IMR-90 (cell line): ENCODE data around the gene ITPK1. TPM values are rescaled to one million over a fixed set of nuclear protein-coding genes. Genes with fewer than 3 reads are reported as not detected.

ENCODE experiments used
- ATAC-seq: fragments of 200-7000 bp; cut with Tn5 transposase; 2 replicates; pipeline ENCODE4 v1.9.1; 2020; ENCODE audit warnings: low read depth, mild to moderate bottlenecking, moderate library complexity
- BruUV-seq: library from RNA; stranded (reverse); fragments of 400-500 nt; replicated peaks from 2 replicates; lab custom pipeline; 2021; lab: Mats Ljungman, UMichigan
- CTCF ChIA-PET: fragments of 300-600 bp; formaldehyde crosslinking; extraction: SDS; loops from one replicate; lab custom pipeline; 2021; ENCODE audit warnings: antibody characterized with exemption; lab: Yijun Ruan, JAX
- POLR2A ChIA-PET: fragments of 300-600 bp; sonication (Branson Sonifier 250); formaldehyde crosslinking; loops from one replicate; lab custom pipeline; 2022; ENCODE audit warnings: antibody characterized with exemption; ENCODE audit not compliant: unreplicated experiment; lab: Charles Lee
- DNase-seq: peaks from one replicate; pipeline ENCODE4 v3.0.0; 2013
- H2AFZ ChIP-seq: replicated peaks from 2 replicates; pipeline ENCODE3; 2013; ENCODE audit warnings: low read length, mild to moderate bottlenecking; ENCODE audit not compliant: poor library complexity
- H2AK5ac ChIP-seq: 2 replicates; pipeline ENCODE4 v1.6.1; 2013; ENCODE audit warnings: low read depth, low read length, inconsistent platforms
- H2AK9ac ChIP-seq: replicated peaks from 2 replicates; pipeline ENCODE3; 2013; ENCODE audit warnings: mild to moderate bottlenecking, low read depth, low read length, moderate library complexity; ENCODE audit not compliant: poor library complexity
- H2BK120ac ChIP-seq: 2 replicates; pipeline ENCODE4 v1.6.1; 2013; ENCODE audit warnings: low read depth, low read length, inconsistent platforms
- H2BK15ac ChIP-seq: 3 replicates; pipeline ENCODE4 v1.6.1; 2013; ENCODE audit warnings: low read depth, low read length, inconsistent platforms
- H2BK20ac ChIP-seq: 2 replicates; pipeline ENCODE4 v1.6.1; 2013; ENCODE audit warnings: low read depth, mild to moderate bottlenecking, inconsistent platforms, low read length, moderate library complexity
- H2BK5ac ChIP-seq: 2 replicates; pipeline ENCODE4 v1.6.1; 2013; ENCODE audit warnings: mild to moderate bottlenecking, low read depth, low read length, inconsistent platforms; ENCODE audit not compliant: poor library complexity, severe bottlenecking
- H3K14ac ChIP-seq: replicated peaks from 2 replicates; pipeline ENCODE4 v1.6.1; 2013; ENCODE audit warnings: low read depth, low read length, inconsistent platforms
- H3K18ac ChIP-seq: 2 replicates; pipeline ENCODE4 v1.6.1; 2013; ENCODE audit warnings: low read depth, low read length, control low read depth
- H3K23ac ChIP-seq: 2 replicates; pipeline ENCODE4 v1.6.1; 2013; ENCODE audit warnings: low read depth, low read length, inconsistent platforms
- H3K27ac ChIP-seq: 2 replicates; pipeline ENCODE4 v1.5.1; 2013; ENCODE audit warnings: mild to moderate bottlenecking, control low read depth, low read length; ENCODE audit not compliant: insufficient read depth
- H3K27me3 ChIP-seq: 2 replicates; pipeline ENCODE4 v1.6.1; 2013; ENCODE audit warnings: low read length; ENCODE audit not compliant: control insufficient read depth, insufficient read depth
- H3K36me3 ChIP-seq: 2 replicates; pipeline ENCODE4 v1.6.1; 2013; ENCODE audit warnings: low read length, mixed read lengths; ENCODE audit not compliant: control insufficient read depth, insufficient read depth
- H3K4ac ChIP-seq: 2 replicates; pipeline ENCODE4 v1.6.1; 2013; ENCODE audit warnings: low read depth, low read length, inconsistent platforms
- H3K4me1 ChIP-seq: 2 replicates; pipeline ENCODE4 v1.6.1; 2013; ENCODE audit warnings: low read length, mixed read lengths; ENCODE audit not compliant: control insufficient read depth, insufficient read depth
- H3K4me2 ChIP-seq: 2 replicates; pipeline ENCODE4 v1.6.1; 2013; ENCODE audit warnings: low read depth, mild to moderate bottlenecking, control low read depth, low read length, moderate library complexity
- H3K4me3 ChIP-seq: 2 replicates; pipeline ENCODE4 v1.5.1; 2013; ENCODE audit warnings: low read depth, mild to moderate bottlenecking, control low read depth, low read length, moderate library complexity; ENCODE audit not compliant: insufficient read depth
- H3K56ac ChIP-seq: 2 replicates; pipeline ENCODE4 v1.6.1; 2013; ENCODE audit warnings: low read length, inconsistent platforms; ENCODE audit not compliant: insufficient read depth; ENCODE audit errors: extremely low read depth
- H3K79me1 ChIP-seq, 2 experiments: 2 replicates each; pipeline ENCODE4 v1.6.1; 2013; ENCODE audit warnings: low read length in 2 of 2, inconsistent platforms in 1 of 2, low read depth in 1 of 2
- H3K9ac ChIP-seq: 2 replicates; pipeline ENCODE4 v1.6.1; 2013; ENCODE audit warnings: low read depth, low read length, control low read depth
- H3K9me1 ChIP-seq: 2 replicates; pipeline ENCODE4 v1.6.1; 2013; ENCODE audit warnings: low read length, inconsistent platforms; ENCODE audit not compliant: insufficient read depth
- H3K9me3 ChIP-seq: 2 replicates; pipeline ENCODE4 v1.6.1; 2013; ENCODE audit warnings: low read length; ENCODE audit not compliant: control insufficient read depth, insufficient read depth
- H4K20me1 ChIP-seq: 2 replicates; pipeline ENCODE4 v1.6.1; 2013; ENCODE audit warnings: low read length, inconsistent platforms; ENCODE audit not compliant: insufficient read depth
- H4K5ac ChIP-seq: 2 replicates; pipeline ENCODE4 v1.6.1; 2013; ENCODE audit warnings: mild to moderate bottlenecking, low read depth, low read length, control low read depth
- H4K8ac ChIP-seq, 2 experiments: 2 replicates each; pipeline ENCODE4 v1.6.1; 2013; ENCODE audit warnings: low read depth in 2 of 2, low read length in 2 of 2, control low read depth in 1 of 2, inconsistent platforms in 1 of 2
- H4K91ac ChIP-seq: 2 replicates; pipeline ENCODE4 v1.6.1; 2013; ENCODE audit warnings: low read depth, low read length, inconsistent platforms; ENCODE audit not compliant: insufficient read depth
- CHD1 ChIP-seq: IDR thresholded peaks from 2 replicates; pipeline ENCODE4 v1.6.1; 2012; ENCODE audit warnings: low read depth, low read length, improper control_type of control experiment
- NFE2L2 ChIP-seq: fragments of 150-350 bp; IDR thresholded peaks from 2 replicates; pipeline ENCODE4 v1.6.1; 2016; ENCODE audit warnings: low read depth, mild to moderate bottlenecking, low read length
- USF2 ChIP-seq: fragments of 150-350 bp; IDR thresholded peaks from 2 replicates; pipeline ENCODE4 v1.6.1; 2017; ENCODE audit warnings: mild to moderate bottlenecking, antibody characterized with exemption, low read length, low read depth
- WGBS, 2 experiments: methylation state at CpG; one replicate each; pipeline versions ENCODE4 v1.1.5 to v1.1.7; 2013; ENCODE audit warnings: missing lambda C conversion rate in 2 of 2; ENCODE audit not compliant: insufficient read length in 1 of 2; ENCODE audit errors: extremely low coverage in 2 of 2; 5-methylcytosine and 5-hydroxymethylcytosine counted together
- dilution Hi-C: fragments of 300-500 bp; cut with HindIII; formaldehyde crosslinking; loops from one replicate; pipeline ENCODE4 v1.14.3; 2018; ENCODE audit warnings: low sequenced_read_pairs; ENCODE audit not compliant: unreplicated experiment
- in situ Hi-C: fragments of 300-500 bp; cut with MboI; formaldehyde crosslinking; loops from 3 replicates; pipeline ENCODE4 v1.14.3; 2019; ENCODE audit warnings: low sequenced_read_pairs, inconsistent platforms, mixed read lengths
- intact Hi-C: fragments of 100-400 bp; cut with micrococcal nuclease; formaldehyde crosslinking; loops from 2 replicates; pipeline ENCODE4 v1.10.0; 2022
- polyA plus RNA-seq, 3 experiments: library from polyadenylated mRNA; depleted of rRNA; stranded (reverse); fragments of >200 nt; gene quantifications; 2 replicates each; pipeline ENCODE4 v1.2.3, GENCODE V29; 2012; ENCODE audit warnings: low replicate concordance in 1 of 3
- total RNA-seq: library from RNA; depleted of rRNA; stranded (reverse); fragments of >200 nt; gene quantifications from 2 replicates; pipeline ENCODE4 v1.2.3, GENCODE V29; 2012

ITPK1 gene
- total and polyA plus RNA-seq, 2 of the 4 experiments (the other 2 are of a cell fraction) = 21.7 to 26.9 TPM

DNA sequence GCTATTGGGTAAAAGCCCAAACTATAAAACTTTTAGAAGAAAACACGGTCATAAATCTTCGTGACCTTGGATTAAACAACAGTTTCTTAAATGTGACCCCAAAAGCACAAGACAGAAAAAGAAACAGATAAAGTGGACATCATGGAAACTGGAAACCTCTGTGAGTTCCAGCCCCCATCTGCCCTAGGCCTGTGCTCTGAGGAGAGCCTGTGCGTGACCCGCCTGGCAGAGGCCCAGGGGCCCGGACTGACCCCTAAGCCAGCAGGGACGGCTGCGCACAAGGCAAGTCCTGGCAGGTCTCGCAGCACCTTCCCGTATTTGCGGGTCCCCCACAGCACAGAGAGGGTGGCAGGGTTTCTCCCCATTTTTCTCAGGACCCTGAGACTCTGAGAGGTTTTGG is 116.8 kb downstream of the ITPK1 start:
- no peaks in the 10 kb centered on the region for H3K4me1 ChIP-seq
- H3K56ac ChIP-seq = no peak overlapping the region
- H3K27me3 ChIP-seq = no peaks in the 10 kb centered on the region
- ChIA-PET CTCF (no interaction called here), POLR2A (no interaction called here)
- in situ Hi-C loops = no loop called here
- DNase-seq (no peak), ATAC-seq (no peak)
- intact Hi-C loops = no loop called here
- no peaks in the 10 kb centered on the region; the same call in 1 of the 2 replicates for H4K20me1 ChIP-seq
- H3K9ac ChIP-seq = no peak overlapping the region
- H2BK20ac ChIP-seq = no peak overlapping the region
- H2AK9ac ChIP-seq = no peak overlapping the region
- no peak overlapping the region for H2AFZ ChIP-seq
- no peak overlapping the region for H2BK5ac ChIP-seq
- no peak overlapping the region for H3K4me3 ChIP-seq
- no peak overlapping the region for H3K27ac ChIP-seq
- H3K9me1 ChIP-seq = peaks cover 4% of the 10 kb centered on the region; the same call in 1 of the 2 replicates
- no peak overlapping the region for H4K5ac ChIP-seq
- no peak overlapping the region for H3K18ac ChIP-seq
- no peaks in the 10 kb centered on the region for H3K36me3 ChIP-seq
- H3K4me2 ChIP-seq = no peak overlapping the region
- H3K23ac ChIP-seq = no peak overlapping the region
- H2BK15ac ChIP-seq = no peak overlapping the region
- H3K79me1 ChIP-seq = no peaks in the 10 kb centered on the region
- no peak overlapping the region for H2AK5ac ChIP-seq
- 100% methylated on average over 4 of the region's 10 CpGs; no CpG with 5 or more reads in 1 of the 2 experiments for WGBS, 2 experiments
- TF ChIP-seq NFE2L2 = no peak
- no peak for TF ChIP-seq USF2
- TF ChIP-seq CHD1 = no peak
- dilution Hi-C loops = no loop called here
- no peak overlapping the region for H3K14ac ChIP-seq
- no peak overlapping the region for H3K4ac ChIP-seq
- BruUV-seq = no TSS peak
- no peaks in the 10 kb centered on the region for H3K9me3 ChIP-seq
- H4K91ac ChIP-seq = no peak overlapping the region
- no peak overlapping the region for H2BK120ac ChIP-seq
- H4K8ac ChIP-seq = no peak overlapping the region
